ENCODE results near the gene RIT2. TPM values are rescaled to one million over a fixed set of nuclear protein-coding genes. Genes with fewer than 3 reads are reported as not detected.

RIT2 gene
- total and polyA plus RNA-seq, 10 donors: not detected

GRCh38 chr18:42958353-42958752 is 157.1 kb downstream of the RIT2 start:
- Histone ChIP-seq H3K27ac (no peak overlapping the region), H3K36me3 (no peaks in the 10 kb centered on the region), H3K27me3 (replicated peaks in 1 of 7) (no peaks in the 10 kb centered on the region), H3K4me1 (peaks cover 0 to 2% (median 0%) of the 10 kb centered on the region in 6 donors), H3K9me3 (no peaks in the 10 kb centered on the region), H3K4me3 (no peak overlapping the region)
- no peak for DNase-seq
- intact Hi-C loops (cut with DNase I; ENCODE audit: low total_unique reads): no loop called here
- 79 to 88% (median 87%) methylated on average over 4 of the region's 4 CpGs for WGBS, 5 donors
- TF ChIP-seq POLR2AphosphoS5 (IDR thresholded peaks at IDR 0.05) (no peak), POLR2A (IDR thresholded peaks at IDR 0.05) (no peak), CTCF (IDR thresholded peaks at IDR 0.05 in 8 of 11, conservative IDR thresholded peaks at IDR 0.05 in 3 of 11) (no peak)

- H3K4me3 ChIP-seq: no peak overlapping the region
- peaks cover 0 to 5% (median 0%) of the 10 kb centered on the region in 8 donors for H3K9me3 ChIP-seq
- intact Hi-C loops (cut with DNase I; ENCODE audit: low total_unique reads): no loop called here
- no peaks in the 10 kb centered on the region for H3K27me3 ChIP-seq (replicated peaks in 1 of 7)
- peaks cover 0 to 2% (median 0%) of the 10 kb centered on the region in 6 donors for H3K4me1 ChIP-seq
- no peak for DNase-seq
- 70 to 87% (median 79%) methylated on average over 3 of the region's 3 CpGs for WGBS, 5 donors
- no peaks in the 10 kb centered on the region for H3K36me3 ChIP-seq
- no peak overlapping the region for H3K27ac ChIP-seq
- TF ChIP-seq POLR2AphosphoS5 (IDR thresholded peaks at IDR 0.05) (no peak), CTCF (IDR thresholded peaks at IDR 0.05 in 8 of 11, conservative IDR thresholded peaks at IDR 0.05 in 3 of 11) (no peak), POLR2A (IDR thresholded peaks at IDR 0.05) (no peak)
These were observed 159.2 kb downstream of the RIT2 start for GRCh38 chr18:42956287-42956686.

GRCh38 chr18:42954887-42955286 is 160.6 kb downstream of the RIT2 start:
- Histone ChIP-seq H3K27me3 (replicated peaks in 1 of 7) (no peaks in the 10 kb centered on the region), H3K27ac (no peak overlapping the region), H3K9me3 (peaks cover 0 to 6% (median 0%) of the 10 kb centered on the region in 8 donors), H3K36me3 (no peaks in the 10 kb centered on the region), H3K4me3 (no peak overlapping the region), H3K4me1 (peaks cover 0 to 2% (median 0%) of the 10 kb centered on the region in 6 donors)
- no peak for TF ChIP-seq POLR2A (IDR thresholded peaks at IDR 0.05)
- peak in 1 of 3 donors; percentile 55 for TF ChIP-seq POLR2AphosphoS5 (IDR thresholded peaks at IDR 0.05)
- 32 to 58% (median 40%) methylated on average over 1 of the region's 1 CpG for WGBS, 5 donors
- intact Hi-C loops (cut with DNase I; ENCODE audit: low total_unique reads): no loop called here
- no peak for DNase-seq

GRCh38 chr18:42953306-42953705 is 162.2 kb downstream of the RIT2 start:
- Histone ChIP-seq H3K36me3 (no peaks in the 10 kb centered on the region), H3K4me1 (peaks cover 0 to 2% (median 0%) of the 10 kb centered on the region in 6 donors), H3K27me3 (replicated peaks in 1 of 7) (no peaks in the 10 kb centered on the region), H3K4me3 (no peak overlapping the region), H3K9me3 (peaks cover 0 to 6% (median 0%) of the 10 kb centered on the region in 8 donors), H3K27ac (no peak overlapping the region)
- WGBS, 5 donors: 53 to 97% (median 90%) methylated on average over 1 of the region's 1 CpG
- no peak for TF ChIP-seq POLR2AphosphoS5 (IDR thresholded peaks at IDR 0.05)
- TF ChIP-seq POLR2A (IDR thresholded peaks at IDR 0.05): no peak
- TF ChIP-seq CTCF (IDR thresholded peaks at IDR 0.05 in 8 of 11, conservative IDR thresholded peaks at IDR 0.05 in 3 of 11): no peak
- intact Hi-C loops (cut with DNase I; ENCODE audit: low total_unique reads): no loop called here
- DNase-seq: no peak

- peaks cover 0 to 6% (median 0%) of the 10 kb centered on the region in 8 donors for H3K9me3 ChIP-seq
- intact Hi-C loops (cut with DNase I; ENCODE audit: low total_unique reads): no loop called here
These were observed 164.8 kb downstream of the RIT2 start for GRCh38 chr18:42950732-42951131.

More at GRCh38 chr18:42950732-42951131, 164.8 kb downstream of the RIT2 start:
- no peak for DNase-seq
- no peaks in the 10 kb centered on the region for H3K27me3 ChIP-seq (replicated peaks in 1 of 7)
- no peak overlapping the region for H3K4me3 ChIP-seq
- no peaks in the 10 kb centered on the region for H3K36me3 ChIP-seq
- no peak overlapping the region for H3K27ac ChIP-seq
- no peaks in the 10 kb centered on the region for H3K4me1 ChIP-seq
- TF ChIP-seq POLR2A (IDR thresholded peaks at IDR 0.05): no peak

Measured in spleen (tissue), 11 donors.